ENCODE data around the gene TSPAN3.

TSPAN3 gene

GRCh38 chr15:77083381-77084160 lies 12.7 kb upstream of the TSPAN3 start:
- DNase-seq: peak; percentile 59

- no peak for DNase-seq
Measured at GRCh38 chr15:77081971-77082370, 11.1 kb upstream of the TSPAN3 start.

- no peak for DNase-seq
Measured at GRCh38 chr15:77076323-77076915, 5.5 kb upstream of the TSPAN3 start.

- no peak for DNase-seq
Measured at GRCh38 chr15:77075528-77075927, 4.6 kb upstream of the TSPAN3 start.

- DNase-seq: no peak
Measured at GRCh38 chr15:77074350-77074749, 3.4 kb upstream of the TSPAN3 start.

- no peak for DNase-seq
Measured at GRCh38 chr15:77071305-77072223, 655 bp upstream of the TSPAN3 start.

- DNase-seq: no peak
Measured at GRCh38 chr15:77070180-77070494, 772 bp downstream of the TSPAN3 start.

DNA sequence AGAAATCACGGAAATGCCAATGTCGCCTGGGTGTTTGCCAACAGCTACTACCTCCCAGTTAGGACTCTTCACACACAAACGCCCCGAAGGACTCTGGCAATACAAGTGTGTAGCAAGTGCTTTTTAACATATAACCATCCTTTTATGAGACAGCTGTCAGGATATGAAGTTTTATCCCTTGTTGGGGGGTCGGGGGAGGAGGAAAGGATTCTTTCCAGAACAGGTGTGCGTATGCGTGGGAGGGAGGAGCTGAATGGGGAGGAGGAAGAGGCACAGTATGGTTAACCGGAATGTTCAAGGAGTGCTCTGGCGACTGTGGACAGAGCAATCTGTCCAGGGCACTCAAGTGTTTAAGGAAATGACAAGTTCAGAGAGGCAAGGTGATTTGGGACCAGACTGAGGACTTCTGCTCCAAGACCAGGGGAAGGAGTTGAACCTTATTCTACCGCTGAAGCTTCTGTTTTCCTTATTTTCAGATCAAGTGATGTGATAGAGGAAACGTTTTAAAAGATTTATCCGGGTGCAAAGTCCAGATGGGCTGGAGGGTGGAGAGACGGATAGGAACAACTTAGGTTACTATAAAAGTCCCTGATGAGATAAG lies 1.3 kb downstream of the TSPAN3 start:
- no peak for DNase-seq

DNA sequence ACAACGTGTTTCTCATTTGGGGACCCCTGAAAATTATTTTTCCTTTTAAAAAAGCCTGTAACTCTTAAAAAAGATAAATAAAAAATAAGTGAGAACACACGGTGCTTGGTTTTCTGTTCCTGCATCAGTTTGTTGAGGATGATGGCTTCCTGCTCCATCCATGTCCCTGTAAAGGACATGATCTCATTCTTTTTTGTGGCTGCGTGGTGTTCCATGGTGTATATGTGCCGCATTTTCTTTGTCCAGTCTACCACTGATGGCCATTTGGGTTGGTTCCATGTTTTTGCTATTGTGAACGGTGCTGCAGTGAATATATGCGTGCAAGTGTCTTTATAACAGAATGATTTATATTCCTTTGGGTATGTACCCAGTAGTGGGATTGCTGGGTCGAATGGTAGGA lies 2.3 kb downstream of the TSPAN3 start:
- no peak for DNase-seq

- DNase-seq: no peak
Measured at GRCh38 chr15:77067691-77068367, 3.1 kb downstream of the TSPAN3 start.

DNA sequence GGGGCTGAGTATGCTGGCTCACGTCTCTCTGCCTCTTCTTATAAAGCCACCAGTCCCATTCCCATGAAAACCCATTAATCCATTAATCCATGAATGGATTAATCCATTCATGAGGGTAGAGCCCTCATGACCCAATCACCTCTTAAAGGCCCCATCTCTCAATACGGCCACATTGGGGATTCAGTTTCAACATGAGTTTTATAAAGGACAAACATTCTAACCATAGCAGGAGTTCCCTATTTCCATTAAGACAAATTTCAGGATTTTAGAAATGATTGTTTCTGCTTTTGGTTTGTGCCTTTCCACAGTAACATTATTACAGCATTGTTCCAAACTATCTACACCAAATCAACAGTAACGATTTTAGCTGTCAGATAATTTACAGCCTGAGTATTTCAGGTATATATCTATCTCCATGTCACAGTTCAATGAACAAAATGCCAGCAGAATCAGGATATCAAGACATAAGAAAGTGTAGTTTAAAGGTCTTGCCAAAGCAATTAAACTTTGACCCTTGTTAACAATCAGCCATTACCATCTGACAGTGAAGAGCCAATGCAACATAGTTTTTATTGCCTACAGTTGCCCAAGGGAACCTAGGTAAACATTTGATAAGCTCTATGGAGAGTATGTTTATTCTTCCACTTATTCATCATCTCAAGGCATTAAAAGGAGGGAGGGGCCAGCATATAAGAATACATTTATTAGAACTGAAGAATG lies 3.8 kb downstream of the TSPAN3 start:
- no peak for DNase-seq

- DNase-seq: no peak
Measured at GRCh38 chr15:77064539-77065308, 6.2 kb downstream of the TSPAN3 start.

DNA sequence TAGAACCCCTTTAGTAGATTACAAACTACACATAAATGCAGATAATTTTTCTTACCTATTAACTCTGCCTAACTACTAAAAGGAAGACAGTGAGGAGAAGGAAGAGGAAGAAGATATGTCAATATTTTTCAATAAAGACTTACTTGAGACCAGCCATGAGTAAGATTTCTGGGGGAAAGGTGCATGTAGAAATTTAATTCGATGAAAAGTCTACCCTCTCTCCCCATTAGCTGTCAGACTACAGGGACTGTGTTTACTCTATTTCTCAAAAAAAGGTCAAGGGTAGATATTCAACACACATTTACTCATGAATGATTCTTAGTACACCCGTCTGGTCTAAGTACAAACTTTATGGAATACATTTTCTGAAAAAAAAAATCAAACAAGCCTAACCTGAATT lies 6.8 kb downstream of the TSPAN3 start:
- DNase-seq: no peak

DNA sequence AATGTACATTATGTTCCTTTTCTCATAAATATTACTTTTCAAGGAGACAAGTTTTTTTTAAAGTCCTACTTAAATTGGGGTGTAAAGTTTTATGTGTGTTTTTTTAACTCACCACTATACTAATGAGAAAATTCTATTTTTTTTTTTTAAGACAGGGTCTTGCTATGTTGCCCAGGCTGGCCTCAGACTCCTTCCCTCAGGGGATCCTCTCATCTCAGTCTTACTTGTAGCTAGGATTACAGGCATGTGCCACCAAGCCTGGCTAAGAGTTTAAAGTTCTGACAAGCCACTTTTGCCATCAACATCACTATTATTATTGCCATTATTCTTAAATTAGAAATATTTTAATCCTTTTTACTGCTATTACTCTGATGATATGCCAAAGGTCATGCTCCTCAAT lies 7.7 kb downstream of the TSPAN3 start:
- no peak for DNase-seq

DNA sequence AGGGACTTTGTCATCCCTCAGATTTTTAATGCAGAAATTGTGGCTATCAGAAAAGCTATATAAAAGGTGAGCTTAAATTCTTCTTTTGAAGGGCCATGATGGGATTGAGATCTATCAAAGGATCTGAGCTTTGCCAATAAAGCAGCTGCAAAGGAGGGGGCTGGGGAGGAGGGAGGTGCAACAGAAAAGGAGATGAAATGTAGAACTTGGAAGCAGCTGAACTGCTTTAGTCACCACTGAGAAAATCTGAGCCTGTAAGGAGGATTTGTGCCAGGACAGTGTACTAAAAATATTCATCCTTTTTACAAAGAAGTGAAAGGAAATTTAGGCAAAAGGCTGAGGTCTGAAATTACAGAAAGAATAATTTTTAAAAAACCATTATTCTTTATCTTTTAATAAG lies 10.4 kb downstream of the TSPAN3 start:
- DNase-seq: no peak

GRCh38 chr15:77059786-77060361 lies 11.0 kb downstream of the TSPAN3 start:
- DNase-seq: no peak

GRCh38 chr15:77058468-77058867 lies 12.4 kb downstream of the TSPAN3 start:
- DNase-seq: no peak

DNA sequence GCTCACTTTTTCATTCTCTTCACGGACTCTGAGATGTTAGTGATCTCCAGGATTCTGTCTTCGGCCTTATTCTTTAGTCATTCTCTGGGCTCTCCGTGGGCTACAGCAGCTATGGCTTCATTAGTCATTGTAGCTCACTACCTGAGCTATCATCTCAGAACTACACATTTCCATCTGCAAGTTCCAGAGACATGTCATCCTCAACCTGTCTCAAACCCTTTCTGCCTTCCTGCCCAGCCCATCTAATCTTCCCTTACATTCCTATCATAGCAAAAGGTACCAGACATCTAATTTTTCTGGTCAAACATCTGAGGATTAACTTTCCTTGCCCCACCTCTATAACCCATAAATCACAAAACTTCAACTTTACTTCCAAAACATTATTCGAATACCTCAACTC lies 13.2 kb downstream of the TSPAN3 start:
- DNase-seq: no peak

- no peak for DNase-seq
Measured at GRCh38 chr15:77057072-77057471, 13.8 kb downstream of the TSPAN3 start.

DNA sequence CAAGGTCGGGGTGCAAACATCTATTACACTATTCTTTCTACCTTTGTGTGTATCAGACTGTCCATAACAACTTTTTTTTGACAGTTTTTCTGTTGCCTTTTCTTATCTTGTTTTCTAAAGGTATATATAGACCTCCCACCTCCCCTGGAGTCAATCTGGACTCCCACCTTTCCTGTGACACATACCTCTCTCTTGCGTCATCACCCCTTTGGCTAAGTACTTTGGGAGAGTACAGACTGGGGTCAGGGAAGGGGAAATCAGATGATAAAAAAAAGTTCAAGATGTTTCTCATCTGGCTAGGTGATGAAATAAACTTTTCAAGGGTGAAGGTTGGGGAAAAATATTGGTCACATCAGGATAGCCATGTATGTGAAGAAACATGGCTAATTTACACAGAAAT lies 17.2 kb downstream of the TSPAN3 start:
- DNase-seq: no peak

GRCh38 chr15:77052556-77052955 lies 18.4 kb downstream of the TSPAN3 start:
- no peak for DNase-seq
